GM23338 (cell line): ENCODE results near the gene SRSF1. TPM values are rescaled to one million over a fixed set of nuclear protein-coding genes. Genes with fewer than 3 reads are reported as not detected.

Experiments used
- ATAC-seq: fragments of 200-7000 bp; cut with Tn5 transposase; 3 replicates; pipeline ENCODE4 v1.9.1; 2020
- DNase-seq: peaks from one replicate; pipeline ENCODE4 v3.0.0-alpha.2; 2015; ENCODE audit warnings: low spot score
- H2AFZ ChIP-seq: fragments of 200-600 bp; sonication (generic); 2 replicates; pipeline ENCODE4 v1.8.0; 2016; ENCODE audit warnings: antibody characterized with exemption, mild to moderate bottlenecking, moderate library complexity
- H3F3A ChIP-seq: fragments of 200-600 bp; sonication (generic); replicated peaks from 2 replicates; pipeline ENCODE4 v1.8.0; 2017; ENCODE audit warnings: antibody characterized with exemption, mixed run types, low read depth
- H3K27ac ChIP-seq: fragments of 200-600 bp; sonication (generic); 2 replicates; pipeline ENCODE4 v1.6.1; 2016; ENCODE audit warnings: low read depth
- H3K27me3 ChIP-seq: fragments of 200-600 bp; sonication (generic); 2 replicates; pipeline ENCODE4 v1.8.0; 2016; ENCODE audit warnings: mild to moderate bottlenecking, mixed run types, moderate library complexity; ENCODE audit not compliant: insufficient read depth
- H3K36me3 ChIP-seq: fragments of 200-600 bp; sonication (generic); 2 replicates; pipeline ENCODE4 v1.8.0; 2016; ENCODE audit warnings: mild to moderate bottlenecking; ENCODE audit not compliant: insufficient read depth
- H3K4me1 ChIP-seq: fragments of 200-600 bp; sonication (generic); 2 replicates; pipeline ENCODE4 v1.8.0; 2016; ENCODE audit warnings: mild to moderate bottlenecking, moderate library complexity; ENCODE audit not compliant: insufficient read depth
- H3K4me2 ChIP-seq: fragments of 200-600 bp; sonication (generic); 2 replicates; pipeline ENCODE4 v1.7.1; 2017; ENCODE audit warnings: mixed run types
- H3K4me3 ChIP-seq: fragments of 200-600 bp; sonication (generic); 2 replicates; pipeline ENCODE4 v1.6.1; 2016; ENCODE audit warnings: mixed run types
- H3K79me2 ChIP-seq: fragments of 200-600 bp; sonication (generic); replicated peaks from 2 replicates; pipeline ENCODE4 v1.8.0; 2017; ENCODE audit warnings: mild to moderate bottlenecking; ENCODE audit not compliant: insufficient read depth
- H3K9me2 ChIP-seq: fragments of 200-600 bp; sonication (generic); 2 replicates; pipeline ENCODE4 v1.8.0; 2017; ENCODE audit not compliant: insufficient read depth
- H4K20me1 ChIP-seq: fragments of 200-600 bp; sonication (generic); replicated peaks from 2 replicates; pipeline ENCODE4 v1.8.0; 2017; ENCODE audit warnings: mild to moderate bottlenecking; ENCODE audit not compliant: insufficient read depth
- H3K27ac Mint-ChIP-seq: 2 replicates; pipeline ENCODE4 v1.8.0; 2020; ENCODE audit warnings: inconsistent platforms, mild to moderate bottlenecking, moderate library complexity, mixed read lengths
- H3K27me3 Mint-ChIP-seq: 3 replicates; pipeline ENCODE4 v1.8.0; 2022; ENCODE audit warnings: low read depth, mild to moderate bottlenecking, moderate library complexity, mixed read lengths, inconsistent platforms; ENCODE audit not compliant: insufficient read depth, poor library complexity
- H3K36me3 Mint-ChIP-seq: 3 replicates; pipeline ENCODE4 v1.8.0; 2021; ENCODE audit warnings: low read depth, mild to moderate bottlenecking, inconsistent platforms, moderate library complexity, mixed read lengths
- H3K4me1 Mint-ChIP-seq: 3 replicates; pipeline ENCODE4 v1.8.0; 2020; ENCODE audit warnings: mild to moderate bottlenecking, inconsistent platforms, mixed read lengths
- H3K4me3 Mint-ChIP-seq: 3 replicates; pipeline ENCODE4 v1.8.0; 2021; ENCODE audit warnings: moderate library complexity, mild to moderate bottlenecking, inconsistent platforms, mixed read lengths
- H3K9me3 Mint-ChIP-seq: 3 replicates; pipeline ENCODE4 v1.8.0; 2020; ENCODE audit warnings: moderate library complexity, mild to moderate bottlenecking, inconsistent platforms, mixed read lengths
- CREB1 ChIP-seq: fragments of 250-450 bp; sonication (Bioruptor Pico); IDR thresholded peaks from 2 replicates; pipeline ENCODE4 v1.5.0; 2020; ENCODE audit warnings: low read depth, mild to moderate bottlenecking, moderate library complexity
- EZH2 ChIP-seq: fragments of 200-600 bp; sonication (generic); IDR thresholded peaks from one replicate; pipeline ENCODE4 v1.8.0; 2017; ENCODE audit warnings: antibody characterized with exemption, mild to moderate bottlenecking, low read depth; ENCODE audit not compliant: unreplicated experiment
- EZH2phosphoT487 ChIP-seq: fragments of 200-600 bp; sonication (generic); IDR thresholded peaks from one replicate; pipeline ENCODE4 v1.8.1; 2018; ENCODE audit warnings: antibody characterized with exemption; ENCODE audit not compliant: unreplicated experiment
- JUNB ChIP-seq: IDR thresholded peaks from one replicate; pipeline ENCODE4 v1.6.1; 2016; ENCODE audit warnings: antibody characterized with exemption; ENCODE audit not compliant: unreplicated experiment
- NANOG ChIP-seq: IDR thresholded peaks from 2 replicates; pipeline ENCODE4 v1.6.1; 2016; ENCODE audit warnings: antibody characterized with exemption, borderline replicate concordance
- POLR2AphosphoS5 ChIP-seq: IDR thresholded peaks from 2 replicates; pipeline ENCODE4 v1.6.1; 2016; ENCODE audit warnings: antibody characterized with exemption, low read depth
- STAT1 ChIP-seq: IDR thresholded peaks from one replicate; pipeline ENCODE4 v1.6.1; 2016; ENCODE audit warnings: antibody characterized with exemption; ENCODE audit not compliant: unreplicated experiment
- ZNF114 ChIP-seq: fragments of 250-450 bp; sonication (Bioruptor Pico); IDR thresholded peaks from 2 replicates; pipeline ENCODE4 v1.5.0; 2020; ENCODE audit warnings: mild to moderate bottlenecking, moderate library complexity
- ZNF331 ChIP-seq: fragments of 250-450 bp; sonication (Bioruptor Pico); IDR thresholded peaks from 2 replicates; pipeline ENCODE4 v1.5.0; 2020; ENCODE audit warnings: low read depth, mild to moderate bottlenecking, moderate library complexity
- polyA plus RNA-seq: library from polyadenylated mRNA; unstranded; fragments of >200 nt; fragmentation: Nextera tagmentation; extraction: Ambion mirVana; gene quantifications from 2 replicates; pipeline ENCODE4 v1.2.1, GENCODE V29; 2016
- total RNA-seq: library from RNA; depleted of rRNA; stranded (reverse); fragments of >200 nt; shearing (Covaris generic); gene quantifications from 2 replicates; pipeline ENCODE4 v1.2.3, GENCODE V29; 2014
- TF ChIP-seq, protein P1 (sequence below): IDR thresholded peaks from 2 replicates; pipeline ENCODE4 v1.6.1; 2016; ENCODE audit warnings: antibody characterized with exemption
- TF ChIP-seq, protein P2 (sequence below), 2 experiments: fragments of 200-600 bp in 1 of 2; sonication (generic) in 1 of 2; conservative IDR thresholded peaks; 2 replicates each; pipeline versions ENCODE4 v1.5.1 to v1.6.1; 2016 to 2017; ENCODE audit warnings: antibody characterized with exemption in 2 of 2, low read depth in 2 of 2, mild to moderate bottlenecking in 2 of 2, moderate library complexity in 1 of 2
- TF ChIP-seq, protein P3 (sequence below): fragments of 250-450 bp; sonication (Bioruptor Pico); IDR thresholded peaks from 2 replicates; pipeline ENCODE4 v1.5.0; 2020; ENCODE audit warnings: mild to moderate bottlenecking, moderate library complexity
- TF ChIP-seq, protein P4 (sequence below): IDR thresholded peaks from one replicate; pipeline ENCODE4 v1.6.1; 2018; ENCODE audit warnings: antibody characterized with exemption; ENCODE audit not compliant: unreplicated experiment

SRSF1 gene
- total and polyA plus RNA-seq, 2 experiments from 2014 or later, result 413 to 584 TPM

DNA sequence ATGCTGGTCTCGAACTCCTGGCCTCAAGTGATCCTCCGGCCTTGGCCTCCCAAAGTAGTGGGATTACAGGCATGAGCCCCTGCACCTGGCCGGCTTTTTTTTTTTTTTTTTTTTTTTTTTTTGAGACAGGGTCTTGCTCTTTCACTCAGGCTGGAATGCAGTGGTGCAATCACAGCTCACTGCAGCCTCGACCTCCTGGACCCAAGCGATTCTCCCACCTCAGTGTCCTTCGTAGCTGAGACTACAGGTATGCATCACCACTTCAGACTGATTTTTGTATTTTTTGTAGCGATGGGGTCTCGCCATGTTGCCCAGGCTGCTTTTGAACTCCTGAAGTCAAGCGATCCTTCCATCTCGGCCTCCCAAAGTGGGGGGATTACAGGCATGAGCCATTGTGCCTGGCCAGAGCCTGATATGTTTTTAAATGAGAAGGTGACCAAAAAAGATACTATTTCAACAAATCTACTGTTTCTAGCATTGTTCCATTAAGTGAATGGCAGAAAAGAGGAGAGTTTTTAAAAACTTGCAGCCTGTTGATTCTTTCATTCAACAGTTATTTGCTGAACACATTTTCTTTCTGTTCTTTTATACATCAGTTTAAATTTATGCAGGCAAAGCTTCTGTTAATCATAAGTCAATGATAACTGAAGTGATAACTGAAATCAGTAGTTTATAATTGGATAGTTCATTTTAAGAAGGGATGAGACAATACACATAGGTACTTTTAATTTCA is 3.2 kb upstream of the SRSF1 start:
- no peak overlapping the region for H3K4me3 ChIP-seq
- no peak overlapping the region for H3K27ac Mint-ChIP-seq
- H3K9me3 Mint-ChIP-seq, result peaks cover 6% of the 10 kb centered on the region; the same call in 2 of the 3 replicates
- peaks cover 32% of the 10 kb centered on the region for H3K36me3 Mint-ChIP-seq
- H3K4me1 Mint-ChIP-seq, result peaks cover 9% of the 10 kb centered on the region
- H3K4me3 Mint-ChIP-seq, result no peak overlapping the region
- DNase-seq, result no peak
- no peak overlapping the region for H3K4me2 ChIP-seq
- peaks cover 3% of the 10 kb centered on the region for H3K36me3 ChIP-seq
- H3K9me2 ChIP-seq, result no peaks in the 10 kb centered on the region
- H3K27ac ChIP-seq, result no peak overlapping the region
- peaks cover 15% of the 10 kb centered on the region for H3K27me3 Mint-ChIP-seq
- ATAC-seq, result no peak
- H3K79me2 ChIP-seq, result peaks cover 17% of the 10 kb centered on the region
- TF ChIP-seq CREB1 (CRISPR knock-in tag) (no peak), ZNF114 (no peak), EZH2 (no peak), ZNF331 (CRISPR knock-in tag) (no peak), STAT1 (no peak), POLR2AphosphoS5 (no peak), NANOG (no peak), JUNB (no peak), EZH2phosphoT487 (no peak)
- TF ChIP-seq, protein P1, sequence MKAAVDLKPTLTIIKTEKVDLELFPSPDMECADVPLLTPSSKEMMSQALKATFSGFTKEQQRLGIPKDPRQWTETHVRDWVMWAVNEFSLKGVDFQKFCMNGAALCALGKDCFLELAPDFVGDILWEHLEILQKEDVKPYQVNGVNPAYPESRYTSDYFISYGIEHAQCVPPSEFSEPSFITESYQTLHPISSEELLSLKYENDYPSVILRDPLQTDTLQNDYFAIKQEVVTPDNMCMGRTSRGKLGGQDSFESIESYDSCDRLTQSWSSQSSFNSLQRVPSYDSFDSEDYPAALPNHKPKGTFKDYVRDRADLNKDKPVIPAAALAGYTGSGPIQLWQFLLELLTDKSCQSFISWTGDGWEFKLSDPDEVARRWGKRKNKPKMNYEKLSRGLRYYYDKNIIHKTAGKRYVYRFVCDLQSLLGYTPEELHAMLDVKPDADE, result no peak
- TF ChIP-seq, protein P2, sequence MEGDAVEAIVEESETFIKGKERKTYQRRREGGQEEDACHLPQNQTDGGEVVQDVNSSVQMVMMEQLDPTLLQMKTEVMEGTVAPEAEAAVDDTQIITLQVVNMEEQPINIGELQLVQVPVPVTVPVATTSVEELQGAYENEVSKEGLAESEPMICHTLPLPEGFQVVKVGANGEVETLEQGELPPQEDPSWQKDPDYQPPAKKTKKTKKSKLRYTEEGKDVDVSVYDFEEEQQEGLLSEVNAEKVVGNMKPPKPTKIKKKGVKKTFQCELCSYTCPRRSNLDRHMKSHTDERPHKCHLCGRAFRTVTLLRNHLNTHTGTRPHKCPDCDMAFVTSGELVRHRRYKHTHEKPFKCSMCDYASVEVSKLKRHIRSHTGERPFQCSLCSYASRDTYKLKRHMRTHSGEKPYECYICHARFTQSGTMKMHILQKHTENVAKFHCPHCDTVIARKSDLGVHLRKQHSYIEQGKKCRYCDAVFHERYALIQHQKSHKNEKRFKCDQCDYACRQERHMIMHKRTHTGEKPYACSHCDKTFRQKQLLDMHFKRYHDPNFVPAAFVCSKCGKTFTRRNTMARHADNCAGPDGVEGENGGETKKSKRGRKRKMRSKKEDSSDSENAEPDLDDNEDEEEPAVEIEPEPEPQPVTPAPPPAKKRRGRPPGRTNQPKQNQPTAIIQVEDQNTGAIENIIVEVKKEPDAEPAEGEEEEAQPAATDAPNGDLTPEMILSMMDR (conservative IDR thresholded peaks at IDR 0.05; ENCODE audit: low read depth in 2 of 2), result no peak
- TF ChIP-seq, protein P3, sequence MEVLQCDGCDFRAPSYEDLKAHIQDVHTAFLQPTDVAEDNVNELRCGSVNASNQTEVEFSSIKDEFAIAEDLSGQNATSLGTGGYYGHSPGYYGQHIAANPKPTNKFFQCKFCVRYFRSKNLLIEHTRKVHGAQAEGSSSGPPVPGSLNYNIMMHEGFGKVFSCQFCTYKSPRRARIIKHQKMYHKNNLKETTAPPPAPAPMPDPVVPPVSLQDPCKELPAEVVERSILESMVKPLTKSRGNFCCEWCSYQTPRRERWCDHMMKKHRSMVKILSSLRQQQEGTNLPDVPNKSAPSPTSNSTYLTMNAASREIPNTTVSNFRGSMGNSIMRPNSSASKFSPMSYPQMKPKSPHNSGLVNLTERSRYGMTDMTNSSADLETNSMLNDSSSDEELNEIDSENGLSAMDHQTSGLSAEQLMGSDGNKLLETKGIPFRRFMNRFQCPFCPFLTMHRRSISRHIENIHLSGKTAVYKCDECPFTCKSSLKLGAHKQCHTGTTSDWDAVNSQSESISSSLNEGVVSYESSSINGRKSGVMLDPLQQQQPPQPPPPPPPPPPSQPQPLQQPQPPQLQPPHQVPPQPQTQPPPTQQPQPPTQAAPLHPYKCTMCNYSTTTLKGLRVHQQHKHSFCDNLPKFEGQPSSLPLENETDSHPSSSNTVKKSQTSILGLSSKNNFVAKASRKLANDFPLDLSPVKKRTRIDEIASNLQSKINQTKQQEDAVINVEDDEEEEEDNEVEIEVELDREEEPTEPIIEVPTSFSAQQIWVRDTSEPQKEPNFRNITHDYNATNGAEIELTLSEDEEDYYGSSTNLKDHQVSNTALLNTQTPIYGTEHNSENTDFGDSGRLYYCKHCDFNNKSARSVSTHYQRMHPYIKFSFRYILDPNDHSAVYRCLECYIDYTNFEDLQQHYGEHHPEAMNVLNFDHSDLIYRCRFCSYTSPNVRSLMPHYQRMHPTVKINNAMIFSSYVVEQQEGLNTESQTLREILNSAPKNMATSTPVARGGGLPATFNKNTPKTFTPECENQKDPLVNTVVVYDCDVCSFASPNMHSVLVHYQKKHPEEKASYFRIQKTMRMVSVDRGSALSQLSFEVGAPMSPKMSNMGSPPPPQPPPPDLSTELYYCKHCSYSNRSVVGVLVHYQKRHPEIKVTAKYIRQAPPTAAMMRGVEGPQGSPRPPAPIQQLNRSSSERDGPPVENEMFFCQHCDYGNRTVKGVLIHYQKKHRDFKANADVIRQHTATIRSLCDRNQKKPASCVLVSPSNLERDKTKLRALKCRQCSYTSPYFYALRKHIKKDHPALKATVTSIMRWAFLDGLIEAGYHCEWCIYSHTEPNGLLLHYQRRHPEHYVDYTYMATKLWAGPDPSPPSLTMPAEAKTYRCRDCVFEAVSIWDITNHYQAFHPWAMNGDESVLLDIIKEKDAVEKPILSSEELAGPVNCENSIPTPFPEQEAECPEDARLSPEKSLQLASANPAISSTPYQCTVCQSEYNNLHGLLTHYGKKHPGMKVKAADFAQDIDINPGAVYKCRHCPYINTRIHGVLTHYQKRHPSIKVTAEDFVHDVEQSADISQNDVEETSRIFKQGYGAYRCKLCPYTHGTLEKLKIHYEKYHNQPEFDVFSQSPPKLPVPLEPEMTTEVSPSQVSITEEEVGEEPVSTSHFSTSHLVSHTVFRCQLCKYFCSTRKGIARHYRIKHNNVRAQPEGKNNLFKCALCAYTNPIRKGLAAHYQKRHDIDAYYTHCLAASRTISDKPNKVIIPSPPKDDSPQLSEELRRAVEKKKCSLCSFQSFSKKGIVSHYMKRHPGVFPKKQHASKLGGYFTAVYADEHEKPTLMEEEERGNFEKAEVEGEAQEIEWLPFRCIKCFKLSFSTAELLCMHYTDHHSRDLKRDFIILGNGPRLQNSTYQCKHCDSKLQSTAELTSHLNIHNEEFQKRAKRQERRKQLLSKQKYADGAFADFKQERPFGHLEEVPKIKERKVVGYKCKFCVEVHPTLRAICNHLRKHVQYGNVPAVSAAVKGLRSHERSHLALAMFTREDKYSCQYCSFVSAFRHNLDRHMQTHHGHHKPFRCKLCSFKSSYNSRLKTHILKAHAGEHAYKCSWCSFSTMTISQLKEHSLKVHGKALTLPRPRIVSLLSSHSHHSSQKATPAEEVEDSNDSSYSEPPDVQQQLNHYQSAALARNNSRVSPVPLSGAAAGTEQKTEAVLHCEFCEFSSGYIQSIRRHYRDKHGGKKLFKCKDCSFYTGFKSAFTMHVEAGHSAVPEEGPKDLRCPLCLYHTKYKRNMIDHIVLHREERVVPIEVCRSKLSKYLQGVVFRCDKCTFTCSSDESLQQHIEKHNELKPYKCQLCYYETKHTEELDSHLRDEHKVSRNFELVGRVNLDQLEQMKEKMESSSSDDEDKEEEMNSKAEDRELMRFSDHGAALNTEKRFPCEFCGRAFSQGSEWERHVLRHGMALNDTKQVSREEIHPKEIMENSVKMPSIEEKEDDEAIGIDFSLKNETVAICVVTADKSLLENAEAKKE (CRISPR knock-in tag), result no peak
- TF ChIP-seq, protein P4, sequence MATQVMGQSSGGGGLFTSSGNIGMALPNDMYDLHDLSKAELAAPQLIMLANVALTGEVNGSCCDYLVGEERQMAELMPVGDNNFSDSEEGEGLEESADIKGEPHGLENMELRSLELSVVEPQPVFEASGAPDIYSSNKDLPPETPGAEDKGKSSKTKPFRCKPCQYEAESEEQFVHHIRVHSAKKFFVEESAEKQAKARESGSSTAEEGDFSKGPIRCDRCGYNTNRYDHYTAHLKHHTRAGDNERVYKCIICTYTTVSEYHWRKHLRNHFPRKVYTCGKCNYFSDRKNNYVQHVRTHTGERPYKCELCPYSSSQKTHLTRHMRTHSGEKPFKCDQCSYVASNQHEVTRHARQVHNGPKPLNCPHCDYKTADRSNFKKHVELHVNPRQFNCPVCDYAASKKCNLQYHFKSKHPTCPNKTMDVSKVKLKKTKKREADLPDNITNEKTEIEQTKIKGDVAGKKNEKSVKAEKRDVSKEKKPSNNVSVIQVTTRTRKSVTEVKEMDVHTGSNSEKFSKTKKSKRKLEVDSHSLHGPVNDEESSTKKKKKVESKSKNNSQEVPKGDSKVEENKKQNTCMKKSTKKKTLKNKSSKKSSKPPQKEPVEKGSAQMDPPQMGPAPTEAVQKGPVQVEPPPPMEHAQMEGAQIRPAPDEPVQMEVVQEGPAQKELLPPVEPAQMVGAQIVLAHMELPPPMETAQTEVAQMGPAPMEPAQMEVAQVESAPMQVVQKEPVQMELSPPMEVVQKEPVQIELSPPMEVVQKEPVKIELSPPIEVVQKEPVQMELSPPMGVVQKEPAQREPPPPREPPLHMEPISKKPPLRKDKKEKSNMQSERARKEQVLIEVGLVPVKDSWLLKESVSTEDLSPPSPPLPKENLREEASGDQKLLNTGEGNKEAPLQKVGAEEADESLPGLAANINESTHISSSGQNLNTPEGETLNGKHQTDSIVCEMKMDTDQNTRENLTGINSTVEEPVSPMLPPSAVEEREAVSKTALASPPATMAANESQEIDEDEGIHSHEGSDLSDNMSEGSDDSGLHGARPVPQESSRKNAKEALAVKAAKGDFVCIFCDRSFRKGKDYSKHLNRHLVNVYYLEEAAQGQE, result no peak
- H3K4me1 ChIP-seq, result peaks cover 5% of the 10 kb centered on the region; the same call in 1 of the 2 replicates
- H2AFZ ChIP-seq, result no peak overlapping the region
- H3K27me3 ChIP-seq, result no peaks in the 10 kb centered on the region
- peaks cover 4% of the 10 kb centered on the region for H4K20me1 ChIP-seq
- peaks cover 4% of the 10 kb centered on the region; the same call in 1 of the 2 replicates for H3F3A ChIP-seq
